Right cardiac atrium (tissue), 5 donors: Measurements from ENCODE around the gene KCNQ1. TPM values are rescaled to one million over a fixed set of nuclear protein-coding genes. Genes with fewer than 3 reads are reported as not detected.
A peak's percentile ranks its signal among the peaks of the same experiment; 100 is the strongest.

Experiments
- ATAC-seq, 2 donors: fragments of 200-7000 bp; cut with Tn5 transposase; one replicate each; pipeline versions ENCODE4 v1.8.0 to v1.9.1; 2020; ENCODE audit warnings: moderate library complexity in 2 of 2, mild to moderate bottlenecking in 1 of 2
- DNase-seq, 3 donors: peaks; one replicate each; pipeline ENCODE4 v3.0.0-alpha.2; 2020
- H3K27ac ChIP-seq: one replicate; pipeline ENCODE4 v1.5.1; 2013; ENCODE audit warnings: mild to moderate bottlenecking, low read length, control low read depth, moderate library complexity
- H3K27me3 ChIP-seq: one replicate; pipeline ENCODE4 v1.6.1; 2013; ENCODE audit not compliant: control insufficient read depth, insufficient read depth
- H3K4me1 ChIP-seq: one replicate; pipeline ENCODE4 v1.6.1; 2013; ENCODE audit warnings: low read length; ENCODE audit not compliant: control insufficient read depth, insufficient read depth
- H3K4me3 ChIP-seq: one replicate; pipeline ENCODE4 v1.5.1; 2013; ENCODE audit warnings: low read length, control low read depth
- H3K9me3 ChIP-seq: one replicate; pipeline ENCODE4 v1.6.1; 2013; ENCODE audit warnings: low read length; ENCODE audit not compliant: control insufficient read depth
- whole genome bisulfite sequencing: extraction: QIAGEN DNeasy Blood & Tissue Kit; methylation state at CpG from one replicate; pipeline ENCODE4 v1.1.7; 2013; 5-methylcytosine and 5-hydroxymethylcytosine counted together
- intact Hi-C, 4 donors: fragments of 100-400 bp; cut with DNase I; formaldehyde crosslinking; loops; one replicate each; pipeline versions ENCODE4 v1.11.0 to v1.14.0; 2022 to 2023
- polyA plus RNA-seq: library from polyadenylated mRNA; stranded (reverse); fragments of 200-250 nt; gene quantifications from one replicate; pipeline ENCODE4 v1.2.3, GENCODE V29; 2013
- total RNA-seq, 4 donors: library from RNA; stranded (reverse); fragmentation: NEBNext Ultra II Directional; extraction: Animal tissue kit (Norgen Biotek cat#: 25700); gene quantifications; one replicate each; pipeline ENCODE4 v1.2.1, GENCODE V29; 2021
- donor health status: healthy with polysubstance abuse.
- donor health status: DM: no; HTN: yes; CAD: no.
- donor health status: DM: no; HTN: no; CAD: no.
- donor health status: DM: no; HTN: yes; CAD: no; lungs with severe emphysema.
- donor health status: DM: yes; HTN: yes; CAD: no.

The KCNQ1 gene
- total and polyA plus RNA-seq, 5 donors: 36.4 to 46.8 (median 37.7) TPM

- DNase-seq (peak; percentile 7 to 38 (median 37)), ATAC-seq (no peak)
- intact Hi-C loops: no loop called here
- H3K9me3 ChIP-seq: no peaks in the 10 kb centered on the region
- WGBS: 85% methylated on average over 7 of the region's 7 CpGs
- H3K27me3 ChIP-seq: no peaks in the 10 kb centered on the region
- H3K4me1 ChIP-seq: no peaks in the 10 kb centered on the region
- H3K4me3 ChIP-seq: no peak overlapping the region
- H3K27ac ChIP-seq: no peak overlapping the region
Measured at GRCh38 chr11:2741006-2741376, 296.2 kb downstream of the KCNQ1 start.

GRCh38 chr11:2741377-2742131 lies 296.7 kb downstream of the KCNQ1 start:
- intact Hi-C loops: no loop called here
- ATAC-seq (peak in 1 of 2 donors; percentile 33), DNase-seq (peak; percentile 23 to 60 (median 53))
- H3K27me3 ChIP-seq: no peaks in the 10 kb centered on the region
- no peak overlapping the region for H3K27ac ChIP-seq
- 46% methylated on average over 18 of the region's 18 CpGs for WGBS
- no peaks in the 10 kb centered on the region for H3K9me3 ChIP-seq
- no peaks in the 10 kb centered on the region for H3K4me1 ChIP-seq
- no peak overlapping the region for H3K4me3 ChIP-seq

GRCh38 chr11:2742201-2742600 lies 297.4 kb downstream of the KCNQ1 start:
- ATAC-seq (no peak), DNase-seq (peak in 2 of 3 donors; percentile 29 to 38)
- Histone ChIP-seq H3K4me3 (no peak overlapping the region), H3K27me3 (no peaks in the 10 kb centered on the region), H3K9me3 (no peaks in the 10 kb centered on the region), H3K27ac (no peak overlapping the region), H3K4me1 (no peaks in the 10 kb centered on the region)
- WGBS: 93% methylated on average over 5 of the region's 5 CpGs
- intact Hi-C loops: no loop called here

- no peak overlapping the region for H3K27ac ChIP-seq
- no peaks in the 10 kb centered on the region for H3K27me3 ChIP-seq
- ATAC-seq (no peak), DNase-seq (peak; percentile 10 to 39 (median 26))
- intact Hi-C loops: no loop called here
- H3K9me3 ChIP-seq: no peaks in the 10 kb centered on the region
- H3K4me1 ChIP-seq: no peaks in the 10 kb centered on the region
- 92% methylated on average over 20 of the region's 20 CpGs for WGBS
- no peak overlapping the region for H3K4me3 ChIP-seq
Measured at GRCh38 chr11:2742611-2743426, 298.0 kb downstream of the KCNQ1 start.

- Histone ChIP-seq H3K27ac (no peak overlapping the region), H3K4me1 (no peaks in the 10 kb centered on the region), H3K27me3 (no peaks in the 10 kb centered on the region), H3K4me3 (no peak overlapping the region), H3K9me3 (no peaks in the 10 kb centered on the region)
- ATAC-seq: no peak
- intact Hi-C loops: no loop called here
- 94% methylated on average over 21 of the region's 21 CpGs for WGBS
- DNase-seq: peak in 2 of 3 donors; percentile 0 to 36
Measured at GRCh38 chr11:2743427-2744110, 298.8 kb downstream of the KCNQ1 start.

- H3K9me3 ChIP-seq: no peaks in the 10 kb centered on the region
- no peaks in the 10 kb centered on the region for H3K4me1 ChIP-seq
- 93% methylated on average over 9 of the region's 9 CpGs for whole genome bisulfite sequencing
- intact Hi-C loops: no loop called here
- DNase-seq: peak in 2 of 3 donors; percentile 2 to 34
- H3K4me3 ChIP-seq: no peak overlapping the region
- no peaks in the 10 kb centered on the region for H3K27me3 ChIP-seq
- no peak overlapping the region for H3K27ac ChIP-seq
- ATAC-seq: no peak
Measured at GRCh38 chr11:2744166-2744565, 299.4 kb downstream of the KCNQ1 start.

GRCh38 chr11:2745511-2745910 lies 300.7 kb downstream of the KCNQ1 start:
- peak; percentile 7 to 41 (median 30) for DNase-seq
- Histone ChIP-seq H3K4me3 (no peak overlapping the region), H3K27me3 (no peaks in the 10 kb centered on the region), H3K9me3 (no peaks in the 10 kb centered on the region), H3K27ac (no peak overlapping the region), H3K4me1 (no peaks in the 10 kb centered on the region)
- WGBS: 96% methylated on average over 14 of the region's 14 CpGs
- intact Hi-C loops: no loop called here
- ATAC-seq: no peak

GRCh38 chr11:2746401-2747247 lies 301.8 kb downstream of the KCNQ1 start:
- DNase-seq (peak in 2 of 3 donors; percentile 64 to 73), ATAC-seq (no peak)
- no peaks in the 10 kb centered on the region for H3K27me3 ChIP-seq
- no peaks in the 10 kb centered on the region for H3K9me3 ChIP-seq
- no peak overlapping the region for H3K4me3 ChIP-seq
- H3K4me1 ChIP-seq: no peaks in the 10 kb centered on the region
- intact Hi-C loops: no loop called here
- 81% methylated on average over 24 of the region's 24 CpGs for WGBS
- no peak overlapping the region for H3K27ac ChIP-seq

GRCh38 chr11:2747248-2748027 lies 302.6 kb downstream of the KCNQ1 start:
- H3K9me3 ChIP-seq: no peaks in the 10 kb centered on the region
- 89% methylated on average over 16 of the region's 16 CpGs for WGBS
- no peak overlapping the region for H3K27ac ChIP-seq
- ATAC-seq: no peak
- H3K4me3 ChIP-seq: no peak overlapping the region
- intact Hi-C loops: no loop called here
- DNase-seq: peak; percentile 1 to 10 (median 9)
- H3K4me1 ChIP-seq: no peaks in the 10 kb centered on the region
- no peaks in the 10 kb centered on the region for H3K27me3 ChIP-seq
